ENCODE data around the gene PUS7L. TPM values are rescaled to one million over a fixed set of nuclear protein-coding genes. Genes with fewer than 3 reads are reported as not detected.

The PUS7L gene
- total and polyA plus RNA-seq, 2 of the 13 experiments (the other 11 are each of a cell fraction or from before 2014, with no cell fraction given): 6.5 to 37.6 TPM

DNA sequence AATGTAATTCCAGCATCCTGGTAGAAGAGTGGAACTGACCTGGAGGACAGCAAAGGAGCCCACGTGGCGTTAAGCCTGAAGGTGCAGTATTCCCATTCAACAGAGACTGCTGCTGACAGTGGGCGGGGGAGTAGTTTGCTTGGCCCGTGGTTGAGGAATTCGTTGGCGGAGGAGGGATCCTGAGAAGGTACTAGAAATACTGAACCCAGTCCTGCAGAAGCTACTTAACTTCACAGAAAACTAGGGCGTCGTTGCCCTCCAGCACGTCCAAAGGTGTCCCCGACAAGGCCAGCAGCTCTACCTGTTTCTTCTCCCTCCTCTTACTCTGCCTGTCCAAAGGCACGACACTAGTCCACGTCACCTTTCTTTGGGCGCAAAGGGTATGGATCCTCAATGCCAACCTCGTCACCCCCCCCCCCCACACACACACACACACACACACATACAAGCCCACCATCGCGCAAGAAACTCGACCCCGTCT, 303 bp downstream of the PUS7L start (continued):
- TF ChIP-seq PRDM4 (CRISPR knock-in tag; IDR thresholded peaks at IDR 0.05; ENCODE audit: borderline replicate concordance) (no peak), NR2F6 (IDR thresholded peaks at IDR 0.05) (no peak), NR2F6 (CRISPR knock-in tag; IDR thresholded peaks at IDR 0.05) (no peak), E2F2 (CRISPR knock-in tag; IDR thresholded peaks at IDR 0.05; ENCODE audit: borderline replicate concordance) (no peak), DBP (CRISPR knock-in tag; IDR thresholded peaks at IDR 0.05; ENCODE audit: not compliant biosample characterization) (no peak), PPARG (CRISPR knock-in tag; conservative IDR thresholded peaks at IDR 0.05) (no peak), SIN3B (IDR thresholded peaks at IDR 0.05; ENCODE audit: low read length) (no peak), ZNF775 (CRISPR knock-in tag; IDR thresholded peaks at IDR 0.05; ENCODE audit: borderline replicate concordance) (no peak), STAG1 (CRISPR knock-in tag; IDR thresholded peaks at IDR 0.05) (no peak), RXRA (CRISPR knock-in tag; IDR thresholded peaks at IDR 0.05) (no peak), MED1 (CRISPR knock-in tag; IDR thresholded peaks at IDR 0.05) (no peak), NFIC (IDR thresholded peaks at IDR 0.05; ENCODE audit: low read length) (no peak), ZNF225 (CRISPR knock-in tag; IDR thresholded peaks at IDR 0.05) (no peak), MZF1 (CRISPR knock-in tag; IDR thresholded peaks at IDR 0.05; ENCODE audit: borderline replicate concordance) (no peak), ZNF777 (CRISPR knock-in tag; IDR thresholded peaks at IDR 0.05) (0 out of 2 replicates have a peak, but pooled peaks have one; percentile 14), ZNF292 (CRISPR knock-in tag; IDR thresholded peaks at IDR 0.05; ENCODE audit: borderline replicate concordance, low read depth) (0 out of 2 replicates have a peak, but pooled peaks have one; percentile 58), ZBTB37 (CRISPR knock-in tag; IDR thresholded peaks at IDR 0.05) (no peak), ZNF138 (CRISPR knock-in tag; IDR thresholded peaks at IDR 0.05; ENCODE audit: low read depth) (no peak), ZNF431 (CRISPR knock-in tag; IDR thresholded peaks at IDR 0.05; ENCODE audit: borderline replicate concordance, low read depth) (no peak), ZNF614 (CRISPR knock-in tag; IDR thresholded peaks at IDR 0.05; ENCODE audit: borderline replicate concordance) (no peak), KAT2B (IDR thresholded peaks at IDR 0.05; ENCODE audit: borderline replicate concordance, low read depth, low read length) (no peak), FOXP1 (IDR thresholded peaks at IDR 0.05) (no peak), FOXP1 (CRISPR knock-in tag; IDR thresholded peaks at IDR 0.05) (no peak)
- TF ChIP-seq, protein P1, sequence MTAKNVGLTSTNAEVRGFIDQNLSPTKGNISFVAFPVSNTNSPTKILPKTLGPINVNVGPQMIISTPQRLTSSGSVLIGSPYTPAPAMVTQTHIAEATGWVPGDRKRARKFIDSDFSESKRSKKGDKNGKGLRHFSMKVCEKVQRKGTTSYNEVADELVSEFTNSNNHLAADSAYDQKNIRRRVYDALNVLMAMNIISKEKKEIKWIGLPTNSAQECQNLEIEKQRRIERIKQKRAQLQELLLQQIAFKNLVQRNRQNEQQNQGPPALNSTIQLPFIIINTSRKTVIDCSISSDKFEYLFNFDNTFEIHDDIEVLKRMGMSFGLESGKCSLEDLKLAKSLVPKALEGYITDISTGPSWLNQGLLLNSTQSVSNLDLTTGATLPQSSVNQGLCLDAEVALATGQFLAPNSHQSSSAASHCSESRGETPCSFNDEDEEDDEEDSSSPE (CRISPR knock-in tag; IDR thresholded peaks at IDR 0.05): no peak

All from HepG2 (cell line).